K562 (cell line): Measurements from ENCODE around the gene ERN1.
"Not testable (repeated sequence)": the region's sequence is repeated elsewhere in the genome, so short reads cannot be mapped to it uniquely, and the experiment has no call there.

ENCODE experiments used
- EZH2 ChIP-seq: IDR thresholded peaks from 2 replicates; pipeline ENCODE4 v1.6.1; 2012; ENCODE audit warnings: low read depth, mild to moderate bottlenecking, inconsistent platforms, low read length, borderline replicate concordance
- HNRNPH1 ChIP-seq: fragments of 200-400 bp; formaldehyde crosslinking; optimal IDR thresholded peaks from 2 replicates; pipeline ENCODE3; 2017; ENCODE audit warnings: low read depth, mild to moderate bottlenecking, low read length, moderate library complexity
- NR4A1 ChIP-seq, 2 experiments: fragments of 250-450 bp in 1 of 2; fragments of 450-650 bp in 1 of 2; sonication (Bioruptor Pico) in 1 of 2; IDR thresholded peaks; 2 replicates each; pipeline versions ENCODE4 v1.4.0 to v1.6.1; 2016 to 2020; ENCODE audit warnings: mild to moderate bottlenecking in 2 of 2, missing compliant biosample characterization in 1 of 2, missing genetic modification characterization in 1 of 2, moderate library complexity in 1 of 2
- TCF7L2 ChIP-seq: fragments of 150-350 bp; IDR thresholded peaks from 2 replicates; pipeline ENCODE4 v1.6.1; 2016; ENCODE audit warnings: low read depth, mild to moderate bottlenecking, low read length, moderate library complexity
- TF ChIP-seq, protein P1 (sequence below): IDR thresholded peaks from 2 replicates; pipeline ENCODE4 v1.6.1; 2011; ENCODE audit warnings: borderline replicate concordance, low read depth, mild to moderate bottlenecking, moderate library complexity, low read length; ENCODE audit not compliant: insufficient read depth, poor library complexity, severe bottlenecking

DNA sequence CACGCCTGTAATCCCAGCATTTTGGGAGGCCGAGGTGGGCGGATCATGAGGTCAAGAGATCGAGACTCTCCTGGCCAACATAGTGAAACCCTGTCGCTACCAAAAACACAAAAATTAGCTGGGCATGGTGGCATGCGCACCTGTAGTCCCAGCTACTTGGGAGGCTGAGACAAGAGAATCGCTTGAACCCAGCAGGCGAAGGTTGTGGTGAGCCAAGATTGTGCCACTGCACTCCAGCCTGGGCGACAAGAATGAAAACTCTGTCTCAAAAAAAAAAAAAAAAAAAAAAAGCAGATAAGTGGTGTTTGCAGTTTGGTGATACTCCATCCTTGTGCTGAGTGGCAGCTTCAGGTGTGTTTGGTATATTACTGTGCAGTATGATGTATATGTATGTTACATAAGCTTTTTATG is 110.4 kb downstream of the ERN1 start:
- not testable (repeated sequence) for TF ChIP-seq NR4A1 (CRISPR knock-in tag; IDR thresholded peaks at IDR 0.05); NR4A1 (tag; IDR thresholded peaks at IDR 0.05); TCF7L2; HNRNPH1; EZH2
- TF ChIP-seq, protein P1, sequence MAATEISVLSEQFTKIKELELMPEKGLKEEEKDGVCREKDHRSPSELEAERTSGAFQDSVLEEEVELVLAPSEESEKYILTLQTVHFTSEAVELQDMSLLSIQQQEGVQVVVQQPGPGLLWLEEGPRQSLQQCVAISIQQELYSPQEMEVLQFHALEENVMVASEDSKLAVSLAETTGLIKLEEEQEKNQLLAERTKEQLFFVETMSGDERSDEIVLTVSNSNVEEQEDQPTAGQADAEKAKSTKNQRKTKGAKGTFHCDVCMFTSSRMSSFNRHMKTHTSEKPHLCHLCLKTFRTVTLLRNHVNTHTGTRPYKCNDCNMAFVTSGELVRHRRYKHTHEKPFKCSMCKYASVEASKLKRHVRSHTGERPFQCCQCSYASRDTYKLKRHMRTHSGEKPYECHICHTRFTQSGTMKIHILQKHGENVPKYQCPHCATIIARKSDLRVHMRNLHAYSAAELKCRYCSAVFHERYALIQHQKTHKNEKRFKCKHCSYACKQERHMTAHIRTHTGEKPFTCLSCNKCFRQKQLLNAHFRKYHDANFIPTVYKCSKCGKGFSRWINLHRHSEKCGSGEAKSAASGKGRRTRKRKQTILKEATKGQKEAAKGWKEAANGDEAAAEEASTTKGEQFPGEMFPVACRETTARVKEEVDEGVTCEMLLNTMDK: not testable (repeated sequence)
